ENCODE results near the gene FBXW4. TPM values are rescaled to one million over a fixed set of nuclear protein-coding genes. Genes with fewer than 3 reads are reported as not detected.

The FBXW4 gene
- total and polyA plus RNA-seq, 5 donors from 2014 or later = 3.5 to 70.9 (median 5.9) TPM

DNA sequence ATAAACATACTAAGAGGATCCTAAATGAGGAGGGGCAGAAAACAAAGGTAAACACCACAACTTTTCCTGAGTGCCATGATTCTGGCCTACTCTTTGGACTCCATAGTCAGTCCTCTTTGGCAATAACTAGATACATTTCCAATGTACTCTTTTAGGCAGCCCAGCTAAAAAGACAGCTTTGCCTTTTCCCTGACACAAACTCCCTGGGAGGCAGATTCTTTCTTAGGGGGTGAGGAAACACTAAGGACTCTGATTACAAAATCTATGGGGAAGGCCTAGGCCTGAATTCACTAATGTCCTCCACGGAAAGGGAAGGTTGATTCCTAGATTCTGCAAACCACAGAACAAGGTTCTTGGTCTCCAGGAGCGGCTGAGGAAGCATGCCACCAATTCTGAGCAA, 25.8 kb downstream of the FBXW4 start:
- H3K4me1 ChIP-seq (ENCODE audit: control insufficient read depth, insufficient read depth, low read length, poor library complexity, severe bottlenecking) = no peaks in the 10 kb centered on the region
- no peaks in the 10 kb centered on the region for H3K27me3 ChIP-seq (ENCODE audit: control insufficient read depth, insufficient read depth, low read length)
- Mint-ChIP-seq H3K9me3 (no peaks in the 10 kb centered on the region), H3K36me3 (peaks cover 65% of the 10 kb centered on the region), H3K4me1 (peaks cover 0 to 24% (median 9%) of the 10 kb centered on the region in 4 donors), H3K27me3 (no peaks in the 10 kb centered on the region), H3K27ac (no peak overlapping the region), H3K4me3 (no peak overlapping the region)
- DNase-seq (no peak), ATAC-seq (ENCODE audit: low read depth in 2 of 2) (no peak)
- H3K36me3 ChIP-seq (ENCODE audit: control insufficient read depth, insufficient read depth, low read length) = peaks cover 84% of the 10 kb centered on the region
- H3K4me3 ChIP-seq (ENCODE audit: low read depth, low read length) = no peak overlapping the region
- no peak overlapping the region for H3K27ac ChIP-seq (ENCODE audit: insufficient read depth, low read length, poor library complexity, severe bottlenecking)
- H3K9me3 ChIP-seq (ENCODE audit: control insufficient read depth in 2 of 2, low read length in 2 of 2) = no peaks in the 10 kb centered on the region

DNA sequence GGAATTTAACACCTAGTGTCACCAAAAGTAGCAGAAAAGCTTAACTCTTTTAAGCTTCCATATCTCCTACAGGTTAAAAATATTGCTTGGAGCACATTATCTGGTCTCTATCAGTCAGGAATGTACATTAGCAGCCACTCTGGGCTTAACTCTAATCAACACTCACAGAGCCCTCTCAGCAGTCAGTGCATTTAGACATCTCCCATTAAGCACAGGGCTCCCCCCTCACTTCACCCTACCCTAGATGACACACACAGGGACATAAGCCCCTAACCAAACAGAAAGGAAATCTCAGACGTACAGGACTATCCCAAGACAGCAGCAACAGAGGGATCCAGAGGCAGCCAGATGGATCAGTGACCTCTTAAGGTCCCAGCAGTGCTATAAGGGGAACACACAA, 26.4 kb downstream of the FBXW4 start:
- H3K27me3 ChIP-seq (ENCODE audit: control insufficient read depth, insufficient read depth, low read length) = no peaks in the 10 kb centered on the region
- Mint-ChIP-seq H3K4me3 (no peak overlapping the region), H3K27me3 (no peaks in the 10 kb centered on the region), H3K36me3 (peaks cover 62% of the 10 kb centered on the region), H3K9me3 (no peaks in the 10 kb centered on the region), H3K27ac (peak overlapping the region in 1 of 3 donors; percentile 52), H3K4me1 (peaks cover 0 to 24% (median 11%) of the 10 kb centered on the region in 4 donors)
- H3K4me3 ChIP-seq (ENCODE audit: low read depth, low read length) = no peak overlapping the region
- H3K4me1 ChIP-seq (ENCODE audit: control insufficient read depth, insufficient read depth, low read length, poor library complexity, severe bottlenecking) = no peaks in the 10 kb centered on the region
- H3K9me3 ChIP-seq (ENCODE audit: control insufficient read depth in 2 of 2, low read length in 2 of 2) = no peaks in the 10 kb centered on the region
- no peak overlapping the region for H3K27ac ChIP-seq (ENCODE audit: insufficient read depth, low read length, poor library complexity, severe bottlenecking)
- DNase-seq (no peak), ATAC-seq (ENCODE audit: low read depth in 2 of 2) (no peak)
- peaks cover 88% of the 10 kb centered on the region for H3K36me3 ChIP-seq (ENCODE audit: control insufficient read depth, insufficient read depth, low read length)

DNA sequence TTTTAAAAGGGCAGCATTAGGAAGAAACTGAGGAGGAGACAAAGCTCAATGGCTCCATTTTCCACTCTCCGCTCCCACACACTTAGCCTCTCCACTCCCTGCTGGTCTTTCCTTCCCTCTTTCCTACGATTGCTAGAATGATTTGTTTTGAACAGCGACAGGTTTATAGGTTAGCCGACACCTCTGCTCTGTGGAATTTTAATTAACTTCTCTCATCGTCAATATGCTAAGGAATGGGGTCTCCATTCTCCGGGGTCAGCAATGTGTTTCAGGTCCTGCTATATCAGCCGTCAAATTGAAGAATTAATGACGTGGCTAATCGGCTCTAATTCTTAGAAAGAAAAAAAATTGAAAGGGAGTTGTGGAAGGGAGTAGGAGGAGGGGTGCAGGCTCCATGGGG, 28.9 kb downstream of the FBXW4 start:
- ATAC-seq (ENCODE audit: low read depth in 2 of 2) = no peak
- Histone ChIP-seq H3K9me3 (ENCODE audit: control insufficient read depth in 2 of 2, low read length in 2 of 2) (no peaks in the 10 kb centered on the region), H3K4me3 (ENCODE audit: low read depth, low read length) (no peak overlapping the region), H3K27ac (ENCODE audit: insufficient read depth, low read length, poor library complexity, severe bottlenecking) (no peak overlapping the region), H3K4me1 (ENCODE audit: control insufficient read depth, insufficient read depth, low read length, poor library complexity, severe bottlenecking) (no peaks in the 10 kb centered on the region), H3K36me3 (ENCODE audit: control insufficient read depth, insufficient read depth, low read length) (peaks cover 90% of the 10 kb centered on the region), H3K27me3 (ENCODE audit: control insufficient read depth, insufficient read depth, low read length) (no peaks in the 10 kb centered on the region)
- Mint-ChIP-seq H3K27me3 (no peaks in the 10 kb centered on the region), H3K36me3 (peaks cover 52% of the 10 kb centered on the region), H3K4me1 (peaks cover 0 to 28% (median 12%) of the 10 kb centered on the region in 4 donors), H3K27ac (no peak overlapping the region), H3K4me3 (no peak overlapping the region), H3K9me3 (no peaks in the 10 kb centered on the region)
- no peak for DNase-seq

DNA sequence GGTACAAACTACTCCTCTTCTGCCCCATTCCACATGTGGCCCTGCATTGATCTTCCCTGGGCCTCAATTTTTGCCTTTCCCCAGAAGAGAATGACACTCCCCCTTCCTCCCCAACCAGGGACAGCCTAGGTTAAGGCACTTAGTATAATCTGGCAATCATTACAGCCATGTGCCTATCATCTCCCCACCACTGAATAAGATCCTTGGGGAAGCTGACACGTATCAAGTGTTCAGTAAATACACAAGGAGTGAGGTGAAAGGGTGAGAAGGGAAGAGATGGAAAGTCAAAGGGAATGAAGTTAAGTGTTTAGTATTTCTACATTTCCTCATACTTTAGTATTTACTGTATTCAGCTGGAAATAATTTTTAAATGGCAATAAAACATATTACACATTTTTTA, 31.9 kb downstream of the FBXW4 start:
- Mint-ChIP-seq H3K27ac (peak overlapping the region in 1 of 3 donors; percentile 44), H3K9me3 (no peaks in the 10 kb centered on the region), H3K36me3 (peaks cover 46% of the 10 kb centered on the region), H3K27me3 (no peaks in the 10 kb centered on the region), H3K4me3 (no peak overlapping the region), H3K4me1 (peaks cover 0 to 27% (median 14%) of the 10 kb centered on the region in 4 donors)
- peaks cover 90% of the 10 kb centered on the region for H3K36me3 ChIP-seq (ENCODE audit: control insufficient read depth, insufficient read depth, low read length)
- no peaks in the 10 kb centered on the region for H3K27me3 ChIP-seq (ENCODE audit: control insufficient read depth, insufficient read depth, low read length)
- H3K27ac ChIP-seq (ENCODE audit: insufficient read depth, low read length, poor library complexity, severe bottlenecking) = no peak overlapping the region
- no peak overlapping the region for H3K4me3 ChIP-seq (ENCODE audit: low read depth, low read length)
- no peaks in the 10 kb centered on the region for H3K4me1 ChIP-seq (ENCODE audit: control insufficient read depth, insufficient read depth, low read length, poor library complexity, severe bottlenecking)
- no peak for DNase-seq
- no peak for ATAC-seq (ENCODE audit: low read depth in 2 of 2)
- H3K9me3 ChIP-seq (ENCODE audit: control insufficient read depth in 2 of 2, low read length in 2 of 2) = no peaks in the 10 kb centered on the region

DNA sequence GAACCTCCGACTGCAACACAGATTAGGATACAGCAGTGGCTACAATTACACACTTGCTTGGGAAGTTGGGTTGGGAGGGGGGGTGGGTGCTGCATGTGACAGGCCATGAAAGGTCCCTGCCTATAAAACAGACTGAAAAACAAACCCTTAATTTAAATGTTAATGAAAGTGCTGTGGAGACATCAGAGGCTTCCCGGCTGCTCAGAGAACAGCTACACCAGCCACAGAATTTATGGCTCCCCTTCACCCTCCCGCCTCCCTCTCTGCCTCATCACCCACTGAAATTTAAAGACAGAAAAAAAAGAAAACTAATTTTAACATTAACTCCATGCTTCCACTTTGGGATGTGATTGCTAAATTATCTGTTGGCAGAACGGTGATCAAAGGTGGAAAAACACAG, 34.7 kb downstream of the FBXW4 start:
- Histone ChIP-seq H3K4me3 (ENCODE audit: low read depth, low read length) (no peak overlapping the region), H3K27me3 (ENCODE audit: control insufficient read depth, insufficient read depth, low read length) (no peaks in the 10 kb centered on the region), H3K4me1 (ENCODE audit: control insufficient read depth, insufficient read depth, low read length, poor library complexity, severe bottlenecking) (no peaks in the 10 kb centered on the region), H3K36me3 (ENCODE audit: control insufficient read depth, insufficient read depth, low read length) (peaks cover 91% of the 10 kb centered on the region), H3K27ac (ENCODE audit: insufficient read depth, low read length, poor library complexity, severe bottlenecking) (no peak overlapping the region), H3K9me3 (ENCODE audit: control insufficient read depth in 2 of 2, low read length in 2 of 2) (no peaks in the 10 kb centered on the region)
- H3K27me3 Mint-ChIP-seq = no peaks in the 10 kb centered on the region
- peaks cover 52% of the 10 kb centered on the region for H3K36me3 Mint-ChIP-seq
- H3K4me3 Mint-ChIP-seq = no peak overlapping the region
- no peaks in the 10 kb centered on the region for H3K9me3 Mint-ChIP-seq
- no peak overlapping the region for H3K27ac Mint-ChIP-seq
- DNase-seq (no peak), ATAC-seq (ENCODE audit: low read depth in 2 of 2) (no peak)
- peaks cover 0 to 30% (median 18%) of the 10 kb centered on the region in 4 donors for H3K4me1 Mint-ChIP-seq

DNA sequence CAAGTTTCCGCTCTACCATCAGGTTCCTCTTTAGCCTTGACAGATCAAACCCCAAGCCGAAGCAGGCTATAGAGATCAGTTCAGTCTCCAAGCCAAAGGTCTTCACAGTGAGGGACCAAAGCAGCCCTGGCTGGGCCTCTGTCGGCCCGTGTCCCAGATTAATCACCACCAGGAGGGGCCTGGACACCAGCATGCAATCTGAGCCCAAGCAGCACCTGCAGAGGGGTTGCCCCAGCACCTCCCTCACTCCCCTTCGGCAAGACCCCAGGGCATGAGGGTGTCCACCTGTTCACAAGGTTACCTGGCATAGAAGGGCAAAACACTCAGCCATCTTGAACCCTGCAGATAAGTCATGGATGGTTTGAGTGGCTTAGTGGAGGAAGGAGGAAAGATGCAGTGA, 36.0 kb downstream of the FBXW4 start:
- Histone ChIP-seq H3K36me3 (ENCODE audit: control insufficient read depth, insufficient read depth, low read length) (peaks cover 81% of the 10 kb centered on the region), H3K27ac (ENCODE audit: insufficient read depth, low read length, poor library complexity, severe bottlenecking) (no peak overlapping the region), H3K27me3 (ENCODE audit: control insufficient read depth, insufficient read depth, low read length) (no peaks in the 10 kb centered on the region), H3K9me3 (ENCODE audit: control insufficient read depth in 2 of 2, low read length in 2 of 2) (no peaks in the 10 kb centered on the region), H3K4me3 (ENCODE audit: low read depth, low read length) (no peak overlapping the region), H3K4me1 (ENCODE audit: control insufficient read depth, insufficient read depth, low read length, poor library complexity, severe bottlenecking) (no peaks in the 10 kb centered on the region)
- no peak for ATAC-seq (ENCODE audit: low read depth in 2 of 2)
- H3K27ac Mint-ChIP-seq = no peak overlapping the region
- no peaks in the 10 kb centered on the region for H3K27me3 Mint-ChIP-seq
- peaks cover 49% of the 10 kb centered on the region for H3K36me3 Mint-ChIP-seq
- peaks cover 0 to 26% (median 17%) of the 10 kb centered on the region in 4 donors for H3K4me1 Mint-ChIP-seq
- no peaks in the 10 kb centered on the region for H3K9me3 Mint-ChIP-seq
- no peak overlapping the region for H3K4me3 Mint-ChIP-seq
- DNase-seq = no peak

DNA sequence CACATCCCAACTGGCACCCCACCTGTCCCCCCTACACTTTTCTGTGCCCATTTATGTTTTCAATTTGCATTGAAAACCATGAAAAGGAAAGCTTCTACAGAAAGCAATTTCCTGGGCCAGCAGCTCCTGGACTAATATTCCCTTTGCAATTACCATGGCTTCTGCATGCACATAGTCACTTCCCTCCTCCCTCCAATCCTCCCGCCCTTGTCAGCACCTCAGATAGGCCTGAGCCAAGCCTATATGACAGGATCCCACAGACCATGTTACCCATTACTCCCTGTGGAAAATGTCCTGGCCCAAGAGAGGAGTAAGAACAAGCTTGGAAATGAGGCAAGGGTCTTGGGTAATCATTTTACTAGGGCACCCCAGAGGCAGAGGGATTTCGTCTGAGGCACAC, 38.1 kb downstream of the FBXW4 start:
- H3K36me3 Mint-ChIP-seq = peaks cover 38% of the 10 kb centered on the region
- Histone ChIP-seq H3K27me3 (ENCODE audit: control insufficient read depth, insufficient read depth, low read length) (no peaks in the 10 kb centered on the region), H3K36me3 (ENCODE audit: control insufficient read depth, insufficient read depth, low read length) (peaks cover 70% of the 10 kb centered on the region), H3K4me1 (ENCODE audit: control insufficient read depth, insufficient read depth, low read length, poor library complexity, severe bottlenecking) (no peaks in the 10 kb centered on the region), H3K4me3 (ENCODE audit: low read depth, low read length) (no peak overlapping the region), H3K27ac (ENCODE audit: insufficient read depth, low read length, poor library complexity, severe bottlenecking) (no peak overlapping the region), H3K9me3 (ENCODE audit: control insufficient read depth in 2 of 2, low read length in 2 of 2) (no peaks in the 10 kb centered on the region)
- no peak overlapping the region for H3K4me3 Mint-ChIP-seq
- DNase-seq (no peak), ATAC-seq (ENCODE audit: low read depth in 2 of 2) (no peak)
- peaks cover 0 to 21% (median 15%) of the 10 kb centered on the region in 4 donors for H3K4me1 Mint-ChIP-seq
- no peaks in the 10 kb centered on the region for H3K27me3 Mint-ChIP-seq
- no peaks in the 10 kb centered on the region for H3K9me3 Mint-ChIP-seq
- H3K27ac Mint-ChIP-seq = peak overlapping the region in 1 of 3 donors; percentile 60

DNA sequence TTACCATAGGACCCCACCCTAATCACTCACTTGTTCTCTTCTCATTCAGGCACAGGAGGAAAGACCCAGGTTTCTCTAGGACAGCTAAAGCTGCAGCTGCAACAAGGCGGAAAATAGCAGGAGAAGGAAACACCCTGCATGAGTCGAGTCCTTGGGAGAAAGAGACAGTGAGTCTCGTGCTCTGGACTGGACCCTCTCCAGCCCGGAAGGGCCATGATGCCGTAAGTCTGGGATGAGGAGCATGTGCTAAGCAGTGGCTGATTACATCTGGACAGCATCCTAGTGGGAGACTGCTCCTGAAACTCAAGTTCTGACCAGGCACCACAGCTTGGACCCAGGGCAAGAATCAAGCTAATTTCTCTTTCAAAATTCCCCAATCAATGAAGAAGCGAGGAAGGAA, 39.4 kb downstream of the FBXW4 start:
- H3K27ac ChIP-seq (ENCODE audit: insufficient read depth, low read length, poor library complexity, severe bottlenecking) = no peak overlapping the region
- no peak for ATAC-seq (ENCODE audit: low read depth in 2 of 2)
- no peaks in the 10 kb centered on the region for H3K27me3 ChIP-seq (ENCODE audit: control insufficient read depth, insufficient read depth, low read length)
- Mint-ChIP-seq H3K27me3 (no peaks in the 10 kb centered on the region), H3K4me1 (peaks cover 0 to 18% (median 8%) of the 10 kb centered on the region in 4 donors), H3K36me3 (peaks cover 34% of the 10 kb centered on the region), H3K27ac (peak overlapping the region in 1 of 3 donors; percentile 70), H3K4me3 (no peak overlapping the region), H3K9me3 (no peaks in the 10 kb centered on the region)
- no peaks in the 10 kb centered on the region for H3K9me3 ChIP-seq (ENCODE audit: control insufficient read depth in 2 of 2, low read length in 2 of 2)
- H3K4me3 ChIP-seq (ENCODE audit: low read depth, low read length) = no peak overlapping the region
- no peaks in the 10 kb centered on the region for H3K4me1 ChIP-seq (ENCODE audit: control insufficient read depth, insufficient read depth, low read length, poor library complexity, severe bottlenecking)
- peaks cover 68% of the 10 kb centered on the region for H3K36me3 ChIP-seq (ENCODE audit: control insufficient read depth, insufficient read depth, low read length)
- no peak for DNase-seq
